Uterus (tissue), 4 donors: ENCODE data around the gene SSBP3. TPM values are rescaled to one million over a fixed set of nuclear protein-coding genes. Genes with fewer than 3 reads are reported as not detected.

Experiments used
- DNase-seq, 2 donors: peaks; one replicate each; pipeline ENCODE4 v3.0.0-alpha.2; 2019 to 2020
- H3K27ac ChIP-seq, 2 donors: fragments of 200-600 bp; sonication (generic); 1 replicate in 1 of 2; 2 replicates in 1 of 2; pipeline ENCODE4 v1.5.1; 2016 to 2018
- H3K27me3 ChIP-seq, 2 donors: fragments of 200-600 bp; sonication (generic); one replicate each; pipeline ENCODE4 v1.5.1; 2018 to 2019; ENCODE audit warnings: control low read depth in 1 of 2
- H3K36me3 ChIP-seq, 2 donors: fragments of 200-600 bp; sonication (generic); one replicate each; pipeline ENCODE4 v1.5.1; 2019; ENCODE audit warnings: control low read depth in 1 of 2
- H3K4me1 ChIP-seq, 2 donors: fragments of 200-600 bp; sonication (generic); one replicate each; pipeline ENCODE4 v1.5.1; 2018 to 2019; ENCODE audit warnings: control low read depth in 1 of 2
- H3K4me3 ChIP-seq, 2 donors: fragments of 200-600 bp; sonication (generic); 1 replicate in 1 of 2; 2 replicates in 1 of 2; pipeline ENCODE4 v1.5.1; 2018 to 2019; ENCODE audit warnings: mild to moderate bottlenecking in 1 of 2
- H3K9me3 ChIP-seq, 2 donors: fragments of 200-600 bp; sonication (generic); one replicate each; pipeline ENCODE4 v1.5.1; 2019; ENCODE audit warnings: control low read depth in 1 of 2
- POLR2A ChIP-seq, 2 donors: fragments of 450-650 bp; IDR thresholded peaks; one replicate each; pipeline ENCODE4 v1.6.1; 2016; ENCODE audit warnings: antibody characterized with exemption in 2 of 2, mild to moderate bottlenecking in 1 of 2, moderate library complexity in 1 of 2
- intact Hi-C: fragments of 100-400 bp; cut with DNase I; formaldehyde crosslinking; loops from one replicate; pipeline ENCODE4 v1.15.1; 2023; ENCODE audit warnings: low total_unique reads
- total RNA-seq, 4 donors: library from RNA; depleted of rRNA in 3 of 4; stranded (reverse); fragments of >200 nt in 3 of 4; gene quantifications; one replicate each; pipeline versions ENCODE4 v1.1.0 to v1.2.4, GENCODE V29; 2014 to 2023
- TF ChIP-seq, protein P1 (sequence below), 4 experiments: fragments of 200-600 bp in 2 of 4; fragments of 450-650 bp in 2 of 4; sonication (generic) in 2 of 4; IDR thresholded peaks; one replicate each; pipeline ENCODE4 v1.5.1; 2016 to 2019; ENCODE audit warnings: antibody characterized with exemption in 4 of 4, mild to moderate bottlenecking in 2 of 4, moderate library complexity in 1 of 4
- donor health status: DM: yes; HTN: yes; CAD: no.

Gene SSBP3
- total RNA-seq, 4 donors from 2014 or later: 19.7 to 125 (median 31.4) TPM

DNA sequence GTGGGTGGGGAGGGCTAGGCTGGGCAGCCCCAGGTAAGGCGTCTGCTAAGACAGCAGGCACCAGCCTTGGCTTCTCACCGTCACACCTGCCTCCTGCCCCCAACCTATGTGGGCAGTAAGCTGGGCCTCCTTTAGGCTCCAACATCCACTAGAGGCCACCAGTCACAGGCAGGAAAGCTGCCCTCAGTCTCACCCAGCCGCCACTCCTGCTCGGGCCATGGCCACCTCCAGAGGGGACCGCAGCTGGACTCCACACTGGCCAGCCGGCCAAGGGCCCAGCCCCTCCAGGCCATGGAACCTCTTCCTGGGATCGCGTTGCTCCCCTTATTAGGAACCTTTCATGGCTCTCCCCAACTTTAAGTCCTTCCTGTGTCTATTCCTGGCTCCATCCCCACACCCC is 131.7 kb downstream of the SSBP3 start:
- no peaks in the 10 kb centered on the region for H3K27me3 ChIP-seq
- intact Hi-C loops: loop anchor here (5.0 to 10.0 kb wide), 3 partner anchors 50 to 213 kb away; partner anchors contain the start of gene SSBP3
- no peak for DNase-seq
- H3K27ac ChIP-seq: peak overlapping the region; percentile 85 to 95
- no peaks in the 10 kb centered on the region for H3K9me3 ChIP-seq
- H3K4me1 ChIP-seq: peaks cover 45 to 46% of the 10 kb centered on the region in 2 donors
- H3K36me3 ChIP-seq: no peaks in the 10 kb centered on the region
- H3K4me3 ChIP-seq: no peak overlapping the region
- no peak for TF ChIP-seq POLR2A (IDR thresholded peaks at IDR 0.05)
- TF ChIP-seq, protein P1, sequence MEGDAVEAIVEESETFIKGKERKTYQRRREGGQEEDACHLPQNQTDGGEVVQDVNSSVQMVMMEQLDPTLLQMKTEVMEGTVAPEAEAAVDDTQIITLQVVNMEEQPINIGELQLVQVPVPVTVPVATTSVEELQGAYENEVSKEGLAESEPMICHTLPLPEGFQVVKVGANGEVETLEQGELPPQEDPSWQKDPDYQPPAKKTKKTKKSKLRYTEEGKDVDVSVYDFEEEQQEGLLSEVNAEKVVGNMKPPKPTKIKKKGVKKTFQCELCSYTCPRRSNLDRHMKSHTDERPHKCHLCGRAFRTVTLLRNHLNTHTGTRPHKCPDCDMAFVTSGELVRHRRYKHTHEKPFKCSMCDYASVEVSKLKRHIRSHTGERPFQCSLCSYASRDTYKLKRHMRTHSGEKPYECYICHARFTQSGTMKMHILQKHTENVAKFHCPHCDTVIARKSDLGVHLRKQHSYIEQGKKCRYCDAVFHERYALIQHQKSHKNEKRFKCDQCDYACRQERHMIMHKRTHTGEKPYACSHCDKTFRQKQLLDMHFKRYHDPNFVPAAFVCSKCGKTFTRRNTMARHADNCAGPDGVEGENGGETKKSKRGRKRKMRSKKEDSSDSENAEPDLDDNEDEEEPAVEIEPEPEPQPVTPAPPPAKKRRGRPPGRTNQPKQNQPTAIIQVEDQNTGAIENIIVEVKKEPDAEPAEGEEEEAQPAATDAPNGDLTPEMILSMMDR (IDR thresholded peaks at IDR 0.05): peak in 2 of 4 experiments; percentile 18

DNA sequence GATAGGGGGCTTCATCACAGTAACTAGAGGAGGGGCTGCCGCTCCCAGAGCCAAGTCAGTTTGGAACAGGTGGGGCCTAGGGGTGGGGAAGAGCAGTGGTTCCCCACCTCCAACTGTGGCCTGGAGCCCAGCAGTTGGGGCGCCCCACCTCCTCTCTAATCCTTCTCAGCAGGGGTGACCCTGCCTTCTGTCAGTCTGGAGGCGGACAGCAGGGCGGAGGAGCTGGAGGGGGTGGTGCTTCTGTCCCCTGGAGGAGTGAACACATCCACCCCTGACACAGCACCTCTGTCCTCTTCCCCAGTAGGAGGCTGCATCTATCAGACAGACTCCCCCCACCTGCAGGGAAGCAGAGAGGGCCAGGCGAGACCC is 132.4 kb downstream of the SSBP3 start:
- Histone ChIP-seq H3K27ac (peak overlapping the region; percentile 85 to 95), H3K27me3 (no peaks in the 10 kb centered on the region), H3K36me3 (no peaks in the 10 kb centered on the region), H3K9me3 (no peaks in the 10 kb centered on the region), H3K4me1 (peaks cover 44 to 45% of the 10 kb centered on the region in 2 donors), H3K4me3 (peak overlapping the region in 1 of 2 donors; percentile 6)
- intact Hi-C loops: loop anchor here (5.0 to 10.0 kb wide), 3 partner anchors 51 to 214 kb away; partner anchors contain the start of gene SSBP3
- peak; percentile 83 to 86 for DNase-seq
- TF ChIP-seq POLR2A (IDR thresholded peaks at IDR 0.05): peak; percentile 25 to 40
- TF ChIP-seq, protein P1 (IDR thresholded peaks at IDR 0.05): peak in 2 of 4 experiments; percentile 3 to 10

DNA sequence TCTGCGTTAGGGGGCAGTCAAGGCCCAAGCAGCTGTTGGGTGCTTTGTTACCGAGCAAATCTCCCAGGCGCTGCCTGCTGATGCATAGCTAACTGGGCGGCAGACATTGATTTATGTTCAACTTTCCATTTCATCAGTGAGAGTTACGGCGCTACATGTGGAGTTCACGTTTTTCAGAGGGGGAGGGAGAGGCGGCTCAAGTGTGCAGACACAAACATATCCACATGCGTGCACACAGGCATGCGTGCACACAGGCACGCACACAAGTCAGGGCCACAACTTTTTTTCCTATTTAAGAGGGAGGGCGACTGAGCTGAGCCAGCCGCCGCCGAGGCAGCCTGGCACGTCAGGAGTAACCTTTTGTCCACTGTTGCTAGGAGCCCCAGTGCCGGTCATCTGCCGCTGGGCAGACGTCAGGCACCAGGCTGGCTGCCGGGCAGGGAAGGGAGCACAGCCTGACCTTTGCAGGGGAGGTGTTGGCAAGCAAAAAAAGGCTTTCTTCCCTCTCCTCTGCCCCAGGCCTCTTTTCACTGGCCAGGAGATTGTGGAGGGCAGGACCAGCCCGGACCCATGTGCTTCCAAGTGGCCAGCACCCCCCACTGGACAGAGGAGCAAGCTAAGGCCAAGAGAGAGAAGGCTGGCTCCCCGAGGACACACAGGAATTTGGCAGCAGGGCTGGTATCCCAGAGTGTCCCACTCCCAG is 133.0 kb downstream of the SSBP3 start:
- Histone ChIP-seq H3K27ac (peak overlapping the region; percentile 85 to 95), H3K27me3 (no peaks in the 10 kb centered on the region), H3K4me1 (peaks cover 39 to 42% of the 10 kb centered on the region in 2 donors), H3K4me3 (peak overlapping the region in 1 of 2 donors; percentile 6), H3K36me3 (no peaks in the 10 kb centered on the region), H3K9me3 (no peaks in the 10 kb centered on the region)
- intact Hi-C loops: loop anchor here (5.0 to 10.0 kb wide), 3 partner anchors 52 to 214 kb away; partner anchors contain the start of gene SSBP3
- no peak for TF ChIP-seq POLR2A (IDR thresholded peaks at IDR 0.05)
- TF ChIP-seq, protein P1 (IDR thresholded peaks at IDR 0.05): peak; percentile 77 to 92 (median 78)
- peak; percentile 90 to 93 for DNase-seq

DNA sequence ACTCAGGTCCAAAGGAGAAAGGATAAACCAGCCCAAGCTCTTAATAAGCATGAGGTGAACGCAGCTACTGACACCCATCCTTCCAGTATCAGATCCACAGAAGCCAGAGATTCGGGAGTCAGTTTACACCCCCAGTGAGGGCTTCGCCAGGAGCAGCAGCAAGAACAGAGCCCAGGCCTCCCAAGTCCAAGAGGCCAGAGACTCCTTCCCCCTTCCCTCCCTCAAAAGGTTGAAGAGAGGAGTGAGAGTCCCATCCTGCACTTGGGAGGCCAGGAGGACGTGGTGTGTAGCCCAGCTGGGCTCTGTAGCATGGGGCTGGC is 133.5 kb downstream of the SSBP3 start:
- no peaks in the 10 kb centered on the region for H3K27me3 ChIP-seq
- H3K36me3 ChIP-seq: no peaks in the 10 kb centered on the region
- no peaks in the 10 kb centered on the region for H3K9me3 ChIP-seq
- no peak overlapping the region for H3K4me3 ChIP-seq
- DNase-seq: no peak
- peak overlapping the region; percentile 85 to 95 for H3K27ac ChIP-seq
- H3K4me1 ChIP-seq: peaks cover 36 to 37% of the 10 kb centered on the region in 2 donors
- TF ChIP-seq, protein P1 (IDR thresholded peaks at IDR 0.05): no peak
- TF ChIP-seq POLR2A (IDR thresholded peaks at IDR 0.05): no peak
- intact Hi-C loops: loop anchor here (5.0 to 10.0 kb wide), 3 partner anchors 52 to 215 kb away; partner anchors contain the start of gene SSBP3

DNA sequence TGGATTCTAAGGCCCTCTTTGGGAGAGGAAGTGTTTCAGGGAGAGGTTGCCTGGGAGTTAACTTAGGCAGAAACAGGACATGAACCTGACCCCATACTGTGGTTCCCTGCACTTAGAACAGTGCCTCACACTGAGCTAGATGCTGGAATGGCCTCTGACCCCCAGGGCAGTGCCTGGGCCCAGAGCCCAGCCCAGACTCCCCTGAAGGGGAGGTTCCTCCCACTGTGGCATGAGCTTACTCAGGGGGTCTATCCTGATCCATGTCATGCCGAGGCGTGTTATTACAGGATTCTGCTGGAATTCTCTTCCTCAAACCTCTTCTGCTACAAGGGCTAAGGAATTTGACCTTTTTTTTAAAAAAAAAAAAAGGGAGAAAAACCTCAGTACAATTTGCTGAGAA is 134.1 kb downstream of the SSBP3 start:
- Histone ChIP-seq H3K9me3 (no peaks in the 10 kb centered on the region), H3K4me1 (peaks cover 34 to 35% of the 10 kb centered on the region in 2 donors), H3K4me3 (no peak overlapping the region), H3K27me3 (no peaks in the 10 kb centered on the region), H3K27ac (peak overlapping the region; percentile 85 to 95), H3K36me3 (no peaks in the 10 kb centered on the region)
- DNase-seq: no peak
- TF ChIP-seq POLR2A (IDR thresholded peaks at IDR 0.05): no peak
- TF ChIP-seq, protein P1 (IDR thresholded peaks at IDR 0.05): no peak
- intact Hi-C loops: loop anchor here (5.0 to 10.0 kb wide), 3 partner anchors 53 to 215 kb away; partner anchors contain the start of gene SSBP3
